Smooth muscle cell (in vitro differentiated cells): Measurements from ENCODE around the gene DIS3L2. TPM values are rescaled to one million over a fixed set of nuclear protein-coding genes. Genes with fewer than 3 reads are reported as not detected.

ENCODE experiments used
- DNase-seq: peaks from one replicate; lab custom pipeline; 2025; ENCODE audit not compliant: unreplicated experiment; lab: John Stamatoyannopoulos, UW
- H2AFZ ChIP-seq: fragments of 200-600 bp; sonication (generic); 2 replicates; pipeline ENCODE4 v1.6.0; 2016; ENCODE audit warnings: antibody characterized with exemption, low read depth, mild to moderate bottlenecking
- H3F3A ChIP-seq: fragments of 200-600 bp; sonication (generic); 2 replicates; pipeline ENCODE4 v1.6.0; 2017; ENCODE audit warnings: antibody characterized with exemption, low read depth
- H3K27ac ChIP-seq: fragments of 200-600 bp; sonication (generic); 2 replicates; pipeline ENCODE4 v1.5.1; 2016; ENCODE audit warnings: low read depth, mild to moderate bottlenecking
- H3K27me3 ChIP-seq: fragments of 200-600 bp; sonication (generic); 2 replicates; pipeline ENCODE4 v1.6.1; 2016; ENCODE audit warnings: low read depth, mild to moderate bottlenecking
- H3K36me3 ChIP-seq: fragments of 200-600 bp; sonication (generic); 2 replicates; pipeline ENCODE4 v1.5.1; 2016; ENCODE audit warnings: low read depth
- H3K4me1 ChIP-seq: fragments of 200-600 bp; sonication (generic); 2 replicates; pipeline ENCODE4 v1.5.1; 2016; ENCODE audit warnings: low read depth
- H3K4me2 ChIP-seq: fragments of 200-600 bp; sonication (generic); 2 replicates; pipeline ENCODE4 v1.6.0; 2016; ENCODE audit warnings: mild to moderate bottlenecking
- H3K4me3 ChIP-seq: fragments of 200-600 bp; sonication (generic); 2 replicates; pipeline ENCODE4 v1.5.1; 2016; ENCODE audit warnings: mild to moderate bottlenecking
- H3K79me2 ChIP-seq: fragments of 200-600 bp; sonication (generic); 2 replicates; pipeline ENCODE4 v1.6.0; 2016; ENCODE audit warnings: low read depth, mild to moderate bottlenecking
- H3K9ac ChIP-seq: fragments of 200-600 bp; sonication (generic); 2 replicates; pipeline ENCODE4 v1.6.0; 2016; ENCODE audit warnings: low read depth
- H3K9me3 ChIP-seq: fragments of 200-600 bp; sonication (generic); replicated peaks from 2 replicates; pipeline ENCODE4 v1.5.1; 2016; ENCODE audit warnings: low read depth
- H4K20me1 ChIP-seq: fragments of 200-600 bp; sonication (generic); 2 replicates; pipeline ENCODE4 v1.6.0; 2016; ENCODE audit warnings: low read depth
- CTCF ChIP-seq: fragments of 200-600 bp; sonication (generic); IDR thresholded peaks from 2 replicates; pipeline ENCODE4 v1.5.1; 2017; ENCODE audit warnings: borderline replicate concordance, mild to moderate bottlenecking, antibody characterized with exemption; ENCODE audit not compliant: insufficient read depth, poor library complexity, severe bottlenecking
- WGBS: methylation state at CpG from one replicate; pipeline ENCODE4 v1.1.7; 2016; ENCODE audit warnings: low lambda C conversion rate; 5-methylcytosine and 5-hydroxymethylcytosine counted together
- polyA plus RNA-seq: library from polyadenylated mRNA; unstranded; fragments of >200 nt; fragmentation: Nextera tagmentation; extraction: Ambion mirVana; gene quantifications from 2 replicates; pipeline ENCODE4 v1.2.1, GENCODE V29; 2016
- total RNA-seq: library from RNA; depleted of rRNA; stranded (reverse); fragments of >200 nt; gene quantifications from 2 replicates; pipeline ENCODE4 v1.2.3, GENCODE V29; 2014

Gene DIS3L2
- total and polyA plus RNA-seq, 2 experiments from 2014 or later: 11.4 to 25.2 TPM

GRCh38 chr2:232075859-232076258, 114.3 kb downstream of the DIS3L2 start:
- 68% methylated on average over 1 of the region's 1 CpG for WGBS
- Histone ChIP-seq H2AFZ (no peak overlapping the region), H3K4me1 (no peaks in the 10 kb centered on the region), H3F3A (no peaks in the 10 kb centered on the region), H3K4me2 (no peak overlapping the region), H3K36me3 (no peaks in the 10 kb centered on the region), H3K79me2 (peaks cover 3% of the 10 kb centered on the region), H3K9me3 (no peaks in the 10 kb centered on the region), H3K4me3 (no peak overlapping the region), H4K20me1 (peaks cover 61% of the 10 kb centered on the region), H3K27ac (no peak overlapping the region), H3K27me3 (no peaks in the 10 kb centered on the region), H3K9ac (no peak overlapping the region)
- no peak for TF ChIP-seq CTCF
- no peak for DNase-seq

- no peak overlapping the region for H3K4me2 ChIP-seq
- no peak overlapping the region for H3K9ac ChIP-seq
- H3K9me3 ChIP-seq: no peaks in the 10 kb centered on the region
- DNase-seq: no peak
- H2AFZ ChIP-seq: no peak overlapping the region
- no peaks in the 10 kb centered on the region for H3F3A ChIP-seq
- peaks cover 57% of the 10 kb centered on the region for H4K20me1 ChIP-seq
- H3K27me3 ChIP-seq: no peaks in the 10 kb centered on the region
- peaks cover 3% of the 10 kb centered on the region for H3K79me2 ChIP-seq
- H3K4me3 ChIP-seq: no peak overlapping the region
- no peaks in the 10 kb centered on the region for H3K4me1 ChIP-seq
- 80% methylated on average over 1 of the region's 1 CpG for WGBS
- no peaks in the 10 kb centered on the region for H3K36me3 ChIP-seq
- H3K27ac ChIP-seq: no peak overlapping the region
- no peak for TF ChIP-seq CTCF
Observed at GRCh38 chr2:232076272-232076671, 114.8 kb downstream of the DIS3L2 start.

GRCh38 chr2:232076736-232077135, 115.2 kb downstream of the DIS3L2 start:
- WGBS: 92% methylated on average over 3 of the region's 3 CpGs
- DNase-seq: no peak
- Histone ChIP-seq H3F3A (no peaks in the 10 kb centered on the region), H3K4me1 (no peaks in the 10 kb centered on the region), H4K20me1 (peaks cover 54% of the 10 kb centered on the region), H3K36me3 (no peaks in the 10 kb centered on the region), H3K27ac (no peak overlapping the region), H3K27me3 (no peaks in the 10 kb centered on the region), H3K4me3 (no peak overlapping the region), H3K9me3 (no peaks in the 10 kb centered on the region), H3K9ac (no peak overlapping the region), H3K4me2 (no peak overlapping the region), H3K79me2 (peaks cover 3% of the 10 kb centered on the region), H2AFZ (no peak overlapping the region)
- no peak for TF ChIP-seq CTCF

- peaks cover 4% of the 10 kb centered on the region for H3K9me3 ChIP-seq
- 94% methylated on average over 5 of the region's 5 CpGs for WGBS
- H3K4me3 ChIP-seq: no peak overlapping the region
- no peaks in the 10 kb centered on the region for H3F3A ChIP-seq
- H3K9ac ChIP-seq: no peak overlapping the region
- H3K27ac ChIP-seq: no peak overlapping the region
- TF ChIP-seq CTCF: no peak
- DNase-seq: no peak
- H2AFZ ChIP-seq: no peak overlapping the region
- H3K4me2 ChIP-seq: no peak overlapping the region
- H3K4me1 ChIP-seq: no peaks in the 10 kb centered on the region
- H3K36me3 ChIP-seq: no peaks in the 10 kb centered on the region
- no peaks in the 10 kb centered on the region for H3K79me2 ChIP-seq
- H4K20me1 ChIP-seq: peaks cover 5% of the 10 kb centered on the region
- no peaks in the 10 kb centered on the region for H3K27me3 ChIP-seq
Observed at GRCh38 chr2:232085164-232085563, 123.7 kb downstream of the DIS3L2 start.
